Endothelial cell (in vitro differentiated cells): ENCODE measurements around the gene INVS. TPM values are rescaled to one million over a fixed set of nuclear protein-coding genes. Genes with fewer than 3 reads are reported as not detected.
A peak's percentile ranks its signal among the peaks of the same experiment; 100 is the strongest.

Source experiments
- DNase-seq: peaks from one replicate; pipeline ENCODE4 v3.0.0; 2021; ENCODE audit warnings: low spot score
- H3K27ac Mint-ChIP-seq: one replicate; pipeline ENCODE4 v1.8.0; 2021; ENCODE audit warnings: mixed read lengths, inconsistent platforms; ENCODE audit not compliant: unreplicated experiment
- H3K27me3 Mint-ChIP-seq: one replicate; pipeline ENCODE4 v1.8.0; 2021; ENCODE audit warnings: mild to moderate bottlenecking, moderate library complexity, mixed read lengths, inconsistent platforms; ENCODE audit not compliant: unreplicated experiment
- H3K36me3 Mint-ChIP-seq: one replicate; pipeline ENCODE4 v1.8.0; 2021; ENCODE audit warnings: mild to moderate bottlenecking, low read depth, mixed read lengths, inconsistent platforms; ENCODE audit not compliant: unreplicated experiment
- H3K4me1 Mint-ChIP-seq: one replicate; pipeline ENCODE4 v1.8.0; 2021; ENCODE audit warnings: mild to moderate bottlenecking, mixed read lengths, inconsistent platforms; ENCODE audit not compliant: unreplicated experiment
- H3K4me3 Mint-ChIP-seq: one replicate; pipeline ENCODE4 v1.8.0; 2021; ENCODE audit warnings: mild to moderate bottlenecking, mixed read lengths, inconsistent platforms; ENCODE audit not compliant: unreplicated experiment
- H3K9me3 Mint-ChIP-seq: one replicate; pipeline ENCODE4 v1.8.0; 2021; ENCODE audit warnings: mixed read lengths, inconsistent platforms; ENCODE audit not compliant: unreplicated experiment
- CTCF ChIP-seq: fragments of 200-600 bp; sonication (generic); IDR thresholded peaks from one replicate; pipeline ENCODE4 v1.5.0; 2021; ENCODE audit warnings: antibody characterized with exemption; ENCODE audit not compliant: unreplicated experiment
- total RNA-seq: library from RNA; stranded (reverse); fragmentation: NEBNext Ultra II Directional; extraction: Animal tissue kit (Norgen Biotek cat#: 25700); gene quantifications from one replicate; pipeline ENCODE4 v1.2.1, GENCODE V29; 2021; ENCODE audit not compliant: unreplicated experiment

Gene INVS
- total RNA-seq, 1 donor from 2014 or later, result 21.6 TPM

GRCh38 chr9:100208673-100209072, 109.6 kb downstream of the INVS start:
- Mint-ChIP-seq H3K27me3 (no peaks in the 10 kb centered on the region), H3K4me1 (peaks cover 19% of the 10 kb centered on the region), H3K4me3 (no peak overlapping the region), H3K27ac (no peak overlapping the region), H3K36me3 (no peaks in the 10 kb centered on the region), H3K9me3 (no peaks in the 10 kb centered on the region)
- TF ChIP-seq CTCF, result no peak
- DNase-seq, result no peak

GRCh38 chr9:100211476-100211875, 112.4 kb downstream of the INVS start:
- no peak for DNase-seq

GRCh38 chr9:100213730-100214477, 114.9 kb downstream of the INVS start:
- peaks cover 5% of the 10 kb centered on the region for H3K36me3 Mint-ChIP-seq
- H3K4me1 Mint-ChIP-seq, result peaks cover 14% of the 10 kb centered on the region
- no peak for TF ChIP-seq CTCF
- no peaks in the 10 kb centered on the region for H3K27me3 Mint-ChIP-seq
- H3K27ac Mint-ChIP-seq, result no peak overlapping the region
- H3K9me3 Mint-ChIP-seq, result no peaks in the 10 kb centered on the region
- no peak for DNase-seq
- H3K4me3 Mint-ChIP-seq, result no peak overlapping the region

More at GRCh38 chr9:100211476-100211875, 112.4 kb downstream of the INVS start:
- H3K4me1 Mint-ChIP-seq, result peaks cover 16% of the 10 kb centered on the region
- H3K9me3 Mint-ChIP-seq, result no peaks in the 10 kb centered on the region
- H3K4me3 Mint-ChIP-seq, result no peak overlapping the region
- peaks cover 5% of the 10 kb centered on the region for H3K36me3 Mint-ChIP-seq
- no peaks in the 10 kb centered on the region for H3K27me3 Mint-ChIP-seq
- H3K27ac Mint-ChIP-seq, result no peak overlapping the region
- no peak for TF ChIP-seq CTCF

DNA sequence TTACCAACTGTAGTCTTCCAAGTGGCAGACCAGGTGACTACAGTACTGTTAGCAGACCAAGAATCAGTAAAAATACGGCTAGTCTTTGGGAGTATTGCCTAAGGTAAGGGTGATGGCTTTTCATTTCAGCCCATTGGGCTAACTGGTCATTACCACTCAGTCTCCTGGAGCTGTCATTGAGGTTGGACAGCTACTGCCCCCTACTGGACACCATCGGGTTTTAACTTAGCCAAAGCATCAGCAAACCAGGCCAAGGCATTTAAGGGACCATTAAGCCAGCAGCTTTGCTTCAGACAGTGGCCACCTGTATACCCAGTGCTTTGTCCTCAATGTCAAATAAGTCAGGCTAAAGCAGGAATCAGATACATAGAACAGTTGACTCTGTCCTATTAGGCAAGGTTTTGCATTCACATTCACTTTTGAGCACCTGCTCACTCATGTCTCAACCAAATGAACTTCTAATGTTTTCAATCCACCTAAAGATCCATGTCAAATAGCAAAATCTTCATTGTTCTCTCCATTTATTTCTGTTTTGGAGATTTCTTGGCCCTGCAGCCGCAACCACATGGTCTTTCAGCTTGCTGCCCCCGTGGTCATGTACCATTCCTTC, 117.2 kb downstream of the INVS start:
- DNase-seq, result peak; percentile 63
- H3K9me3 Mint-ChIP-seq, result no peaks in the 10 kb centered on the region
- peak; percentile 73 for TF ChIP-seq CTCF
- no peak overlapping the region for H3K4me3 Mint-ChIP-seq
- no peaks in the 10 kb centered on the region for H3K27me3 Mint-ChIP-seq
- no peak overlapping the region for H3K27ac Mint-ChIP-seq
- H3K36me3 Mint-ChIP-seq, result peaks cover 5% of the 10 kb centered on the region
- peaks cover 8% of the 10 kb centered on the region for H3K4me1 Mint-ChIP-seq

- Mint-ChIP-seq H3K4me3 (no peak overlapping the region), H3K27me3 (no peaks in the 10 kb centered on the region), H3K27ac (no peak overlapping the region), H3K4me1 (peaks cover 8% of the 10 kb centered on the region), H3K9me3 (no peaks in the 10 kb centered on the region), H3K36me3 (peaks cover 5% of the 10 kb centered on the region)
- DNase-seq, result no peak
- no peak for TF ChIP-seq CTCF
Measured at GRCh38 chr9:100217536-100217935, 118.5 kb downstream of the INVS start.
